SJCRH30 (cell line): ENCODE data around the gene NREP. TPM values are rescaled to one million over a fixed set of nuclear protein-coding genes. Genes with fewer than 3 reads are reported as not detected.

Experiments used
- DNase-seq, 2 experiments: peaks; one replicate each; pipeline ENCODE4 v3.0.0-alpha.2; 2015 to 2020
- H3K27ac ChIP-seq: fragments of 250-450 bp; sonication (Bioruptor Pico); 2 replicates; pipeline ENCODE4 v1.5.1; 2020; ENCODE audit warnings: mild to moderate bottlenecking, moderate library complexity
- H3K27me3 ChIP-seq: fragments of 250-450 bp; sonication (Bioruptor Pico); 2 replicates; pipeline ENCODE4 v1.5.1; 2020; ENCODE audit warnings: mild to moderate bottlenecking, moderate library complexity
- H3K36me3 ChIP-seq: fragments of 250-450 bp; sonication (Bioruptor Pico); 2 replicates; pipeline ENCODE4 v1.5.1; 2020; ENCODE audit warnings: mild to moderate bottlenecking, moderate library complexity
- H3K4me1 ChIP-seq: fragments of 250-450 bp; sonication (Bioruptor Pico); 2 replicates; pipeline ENCODE4 v1.5.1; 2020; ENCODE audit warnings: mild to moderate bottlenecking, moderate library complexity
- H3K4me3 ChIP-seq: fragments of 250-450 bp; sonication (Bioruptor Pico); 2 replicates; pipeline ENCODE4 v1.5.1; 2020; ENCODE audit warnings: mild to moderate bottlenecking, moderate library complexity
- H3K9me3 ChIP-seq: fragments of 250-450 bp; sonication (Bioruptor Pico); replicated peaks from 2 replicates; pipeline ENCODE4 v1.5.1; 2020; ENCODE audit warnings: mild to moderate bottlenecking, moderate library complexity
- total RNA-seq: library from RNA; depleted of rRNA; stranded (reverse); fragments of >200 nt; shearing (Covaris generic); gene quantifications from 2 replicates; pipeline ENCODE4 v1.2.3, GENCODE V29; 2014; rRNA removed

NREP gene
- total RNA-seq, 1 experiment from 2014 or later: 101 TPM

DNA sequence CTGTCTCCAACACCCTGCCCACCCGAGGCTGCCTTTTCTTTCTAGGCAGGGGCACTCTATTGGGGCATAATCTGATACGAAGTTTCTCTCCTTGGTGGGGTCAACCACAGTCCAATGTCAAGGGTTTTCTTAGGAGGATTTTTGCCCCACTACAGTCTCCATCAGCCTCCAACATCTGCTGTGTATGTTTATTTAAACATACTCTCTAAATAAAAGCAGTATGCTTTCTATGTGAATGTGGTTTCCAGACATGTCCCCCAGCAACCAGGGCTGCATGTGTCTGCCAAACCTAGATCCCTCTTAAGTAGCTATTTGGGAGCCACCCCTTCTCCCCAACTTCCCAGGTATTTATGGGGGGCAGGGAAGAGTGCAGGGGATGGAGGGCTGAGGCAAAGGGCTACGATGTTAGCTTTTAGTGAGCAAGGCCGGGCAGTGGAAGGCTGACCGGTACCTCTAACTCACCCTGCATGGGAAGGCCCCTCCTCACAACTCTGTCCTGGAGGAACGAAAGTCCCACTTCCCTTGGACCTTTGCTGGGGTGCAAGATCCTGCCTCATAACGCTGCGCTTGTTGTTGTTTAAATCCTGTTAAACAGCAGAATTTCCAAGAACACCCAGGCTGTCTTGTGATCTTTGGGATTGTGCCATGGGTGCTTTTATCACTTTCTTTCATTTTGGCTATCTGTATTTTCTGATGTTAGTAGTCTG is 75.4 kb downstream of the NREP start:
- no peak for DNase-seq
- no peak overlapping the region for H3K4me3 ChIP-seq

DNA sequence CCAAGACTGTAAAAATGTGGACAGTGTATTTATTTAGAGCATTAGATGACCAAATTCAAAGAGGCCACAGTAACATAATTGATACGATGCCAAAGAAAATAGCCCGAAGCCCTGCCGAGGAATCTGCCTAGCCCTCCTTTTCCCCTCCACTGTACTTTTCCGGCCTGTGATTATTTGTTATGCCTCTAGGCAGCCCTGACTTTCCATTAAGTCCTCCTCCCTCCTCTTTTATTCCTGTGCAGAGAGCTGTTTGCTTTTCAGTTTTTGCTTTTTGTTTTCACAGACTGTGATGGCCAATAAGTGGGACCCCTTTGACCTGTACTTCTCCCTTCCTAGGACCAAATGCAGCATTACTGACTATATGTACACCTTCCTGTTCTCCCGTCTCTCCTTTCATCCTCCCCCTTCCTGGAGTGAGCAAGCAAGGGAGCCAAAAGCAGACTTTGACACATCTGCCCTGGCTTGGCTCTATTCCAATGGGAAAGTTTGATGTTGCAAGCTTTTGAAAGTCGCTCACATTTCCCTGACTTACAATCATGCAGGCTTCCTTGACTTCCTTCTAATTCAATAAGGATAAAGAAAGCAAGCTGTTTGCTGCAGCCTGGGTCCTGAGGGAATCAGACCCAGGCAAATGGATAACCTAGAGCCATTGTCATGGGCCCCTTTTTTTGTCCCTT is 76.1 kb downstream of the NREP start:
- Histone ChIP-seq H3K36me3 (no peaks in the 10 kb centered on the region), H3K27ac (peak overlapping the region; percentile 19; the same call in 1 of the 2 replicates), H3K4me3 (0 out of 2 replicates have a peak overlapping the region, but pooled peaks have one; percentile 2), H3K9me3 (no peaks in the 10 kb centered on the region), H3K27me3 (no peaks in the 10 kb centered on the region), H3K4me1 (peaks cover 19% of the 10 kb centered on the region; the same call in 1 of the 2 replicates)
- DNase-seq: peak; percentile 78 to 90

More for the DNA sequence above, 75.4 kb downstream of the NREP start:
- Histone ChIP-seq H3K27me3 (no peaks in the 10 kb centered on the region), H3K9me3 (no peaks in the 10 kb centered on the region), H3K4me1 (peaks cover 19% of the 10 kb centered on the region; the same call in 1 of the 2 replicates), H3K27ac (peak overlapping the region; percentile 19; the same call in 1 of the 2 replicates), H3K36me3 (no peaks in the 10 kb centered on the region)

DNA sequence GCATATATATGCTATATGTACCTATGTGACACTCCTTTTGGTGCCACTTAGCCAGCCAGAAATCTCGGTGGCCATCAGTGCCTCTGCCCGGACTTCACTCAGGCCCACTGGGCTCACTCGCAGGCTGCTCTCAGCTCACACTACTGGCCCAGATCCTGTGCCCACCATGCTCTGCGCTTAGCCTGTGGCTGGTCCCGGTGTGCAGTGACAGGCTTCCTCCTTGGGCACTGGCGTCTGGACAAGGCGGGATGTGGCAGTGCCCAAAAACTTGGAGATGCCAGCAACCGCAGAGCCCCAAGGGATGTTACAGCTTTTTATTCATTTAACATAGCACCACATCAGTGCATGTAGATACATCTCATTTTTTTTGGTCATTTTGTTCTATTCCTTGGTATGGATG is 77.4 kb downstream of the NREP start:
- Histone ChIP-seq H3K4me3 (no peak overlapping the region), H3K27ac (no peak overlapping the region), H3K9me3 (no peaks in the 10 kb centered on the region), H3K4me1 (peaks cover 19% of the 10 kb centered on the region; the same call in 1 of the 2 replicates), H3K36me3 (no peaks in the 10 kb centered on the region), H3K27me3 (no peaks in the 10 kb centered on the region)
- no peak for DNase-seq

Other genes with a start within 250 kb of the NREP start
- 61.1 and 73.2 TPM in 2 replicates for gene STARD4, start 244.7 kb downstream of the NREP start, total RNA-seq